ENCODE data around the gene SLC5A11. TPM values are rescaled to one million over a fixed set of nuclear protein-coding genes. Genes with fewer than 3 reads are reported as not detected.

SLC5A11 gene
- total RNA-seq, 1 donor from 2014 or later = not detected

- H2AFZ ChIP-seq (ENCODE audit: low read depth, low read length) = no peak overlapping the region
- Mint-ChIP-seq H3K4me1 (ENCODE audit: low read depth, unreplicated experiment) (peaks cover 3% of the 10 kb centered on the region), H3K4me3 (ENCODE audit: unreplicated experiment) (no peak overlapping the region), H3K27me3 (ENCODE audit: low read depth, unreplicated experiment) (no peaks in the 10 kb centered on the region), H3K36me3 (ENCODE audit: low read depth, unreplicated experiment) (peaks cover 18% of the 10 kb centered on the region), H3K27ac (ENCODE audit: unreplicated experiment) (no peak overlapping the region), H3K9me3 (ENCODE audit: unreplicated experiment) (no peaks in the 10 kb centered on the region)
- H3K4me2 ChIP-seq (ENCODE audit: low read length) = no peak overlapping the region
- TF ChIP-seq CTCF (IDR thresholded peaks at IDR 0.05; ENCODE audit: insufficient read depth, low read depth, low read length) (no peak), EZH2 (IDR thresholded peaks at IDR 0.05; ENCODE audit: insufficient read depth, low read length) (no peak)
- H3K27ac ChIP-seq (ENCODE audit: low read depth, low read length) = no peak overlapping the region
- peaks cover 55% of the 10 kb centered on the region for H3K36me3 ChIP-seq (ENCODE audit: insufficient read depth, low read length)
- no peaks in the 10 kb centered on the region for H3K4me1 ChIP-seq (ENCODE audit: insufficient read depth, low read length)
- H3K27me3 ChIP-seq (ENCODE audit: insufficient read depth, low read length) = no peaks in the 10 kb centered on the region
- DNase-seq (ENCODE audit: low read depth) (peak; percentile 74), FAIRE-seq (no peak)
- H4K20me1 ChIP-seq (ENCODE audit: insufficient read depth, low read length) = peaks cover under 1% of the 10 kb centered on the region
- H3K9ac ChIP-seq (ENCODE audit: low read length) = no peak overlapping the region
- H3K9me3 ChIP-seq (ENCODE audit: insufficient read depth, low read depth, low read length) = no peaks in the 10 kb centered on the region
- no peaks in the 10 kb centered on the region for H3K79me2 ChIP-seq (ENCODE audit: insufficient read depth, low read length)
- no peak overlapping the region for H3K4me3 ChIP-seq (ENCODE audit: insufficient read depth, low read depth, low read length)
Measured at GRCh38 chr16:24950275-24950674, 104.5 kb downstream of the SLC5A11 start.

GRCh38 chr16:24953306-24953705 is 107.5 kb downstream of the SLC5A11 start:
- no peaks in the 10 kb centered on the region for H3K9me3 ChIP-seq (ENCODE audit: insufficient read depth, low read depth, low read length)
- Mint-ChIP-seq H3K36me3 (ENCODE audit: low read depth, unreplicated experiment) (peaks cover 30% of the 10 kb centered on the region), H3K27ac (ENCODE audit: unreplicated experiment) (no peak overlapping the region), H3K27me3 (ENCODE audit: low read depth, unreplicated experiment) (no peaks in the 10 kb centered on the region), H3K4me1 (ENCODE audit: low read depth, unreplicated experiment) (peaks cover 3% of the 10 kb centered on the region), H3K9me3 (ENCODE audit: unreplicated experiment) (no peaks in the 10 kb centered on the region), H3K4me3 (ENCODE audit: unreplicated experiment) (no peak overlapping the region)
- no peak overlapping the region for H3K4me3 ChIP-seq (ENCODE audit: insufficient read depth, low read depth, low read length)
- FAIRE-seq = no peak
- no peaks in the 10 kb centered on the region for H3K79me2 ChIP-seq (ENCODE audit: insufficient read depth, low read length)
- no peak overlapping the region for H3K27ac ChIP-seq (ENCODE audit: low read depth, low read length)
- TF ChIP-seq EZH2 (IDR thresholded peaks at IDR 0.05; ENCODE audit: insufficient read depth, low read length) (no peak), CTCF (IDR thresholded peaks at IDR 0.05; ENCODE audit: insufficient read depth, low read depth, low read length) (no peak)
- H3K4me1 ChIP-seq (ENCODE audit: insufficient read depth, low read length) = no peaks in the 10 kb centered on the region
- H3K9ac ChIP-seq (ENCODE audit: low read length) = no peak overlapping the region
- peaks cover 5% of the 10 kb centered on the region for H4K20me1 ChIP-seq (ENCODE audit: insufficient read depth, low read length)
- no peaks in the 10 kb centered on the region for H3K27me3 ChIP-seq (ENCODE audit: insufficient read depth, low read length)
- H3K4me2 ChIP-seq (ENCODE audit: low read length) = no peak overlapping the region
- H3K36me3 ChIP-seq (ENCODE audit: insufficient read depth, low read length) = peaks cover 56% of the 10 kb centered on the region
- no peak for DNase-seq (ENCODE audit: low read depth)
- no peak overlapping the region for H2AFZ ChIP-seq (ENCODE audit: low read depth, low read length)

GRCh38 chr16:24953721-24954120 is 108.0 kb downstream of the SLC5A11 start:
- Histone ChIP-seq H3K36me3 (ENCODE audit: insufficient read depth, low read length) (peaks cover 60% of the 10 kb centered on the region), H3K27ac (ENCODE audit: low read depth, low read length) (no peak overlapping the region), H3K9ac (ENCODE audit: low read length) (no peak overlapping the region), H3K4me3 (ENCODE audit: insufficient read depth, low read depth, low read length) (no peak overlapping the region), H3K9me3 (ENCODE audit: insufficient read depth, low read depth, low read length) (no peaks in the 10 kb centered on the region), H4K20me1 (ENCODE audit: insufficient read depth, low read length) (peaks cover 5% of the 10 kb centered on the region), H3K27me3 (ENCODE audit: insufficient read depth, low read length) (no peaks in the 10 kb centered on the region), H3K4me1 (ENCODE audit: insufficient read depth, low read length) (no peaks in the 10 kb centered on the region), H3K79me2 (ENCODE audit: insufficient read depth, low read length) (no peaks in the 10 kb centered on the region), H3K4me2 (ENCODE audit: low read length) (no peak overlapping the region), H2AFZ (ENCODE audit: low read depth, low read length) (no peak overlapping the region)
- Mint-ChIP-seq H3K36me3 (ENCODE audit: low read depth, unreplicated experiment) (peaks cover 33% of the 10 kb centered on the region), H3K4me3 (ENCODE audit: unreplicated experiment) (no peak overlapping the region), H3K4me1 (ENCODE audit: low read depth, unreplicated experiment) (peaks cover 3% of the 10 kb centered on the region), H3K9me3 (ENCODE audit: unreplicated experiment) (no peaks in the 10 kb centered on the region), H3K27me3 (ENCODE audit: low read depth, unreplicated experiment) (no peaks in the 10 kb centered on the region), H3K27ac (ENCODE audit: unreplicated experiment) (no peak overlapping the region)
- no peak for DNase-seq (ENCODE audit: low read depth)
- TF ChIP-seq EZH2 (IDR thresholded peaks at IDR 0.05; ENCODE audit: insufficient read depth, low read length) (no peak), CTCF (IDR thresholded peaks at IDR 0.05; ENCODE audit: insufficient read depth, low read depth, low read length) (no peak)
- no peak for FAIRE-seq
